Activated T-cell treated with anti-CD3 and anti-CD28 coated beads, Interleukin-2, amount 50 U/mL, for 48 hours (primary cell): Measurements from ENCODE around the gene KCNRG.
"Not testable (repeated sequence)": the region's sequence is repeated elsewhere in the genome, so short reads cannot be mapped to it uniquely, and the experiment has no call there.

ENCODE experiments used
- DNase-seq, 2 experiments: peaks; one replicate each; pipeline ENCODE4 v3.0.0-alpha.2; 2020

KCNRG gene

GRCh38 chr13:50012396-50013169 lies 2.7 kb upstream of the KCNRG start:
- DNase-seq, result no peak

DNA sequence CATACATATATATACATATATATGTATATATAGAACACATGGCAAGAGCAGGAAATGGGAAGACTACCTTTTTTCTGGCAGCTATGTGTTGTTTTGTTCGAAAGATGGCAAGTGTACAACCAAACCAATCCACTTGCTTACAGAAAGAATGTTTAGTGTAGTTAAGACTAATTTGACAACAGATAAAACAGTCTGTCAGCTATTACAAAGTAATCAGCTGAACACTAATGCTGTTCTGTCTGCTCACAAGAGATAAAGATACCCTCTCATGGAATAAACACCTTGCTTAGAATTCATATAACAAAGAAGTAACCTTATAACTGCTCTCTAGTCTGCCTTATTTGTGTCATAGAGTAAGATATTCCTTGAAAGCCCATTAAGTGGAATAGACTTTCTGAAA lies 858 bp upstream of the KCNRG start:
- DNase-seq, result no peak

DNA sequence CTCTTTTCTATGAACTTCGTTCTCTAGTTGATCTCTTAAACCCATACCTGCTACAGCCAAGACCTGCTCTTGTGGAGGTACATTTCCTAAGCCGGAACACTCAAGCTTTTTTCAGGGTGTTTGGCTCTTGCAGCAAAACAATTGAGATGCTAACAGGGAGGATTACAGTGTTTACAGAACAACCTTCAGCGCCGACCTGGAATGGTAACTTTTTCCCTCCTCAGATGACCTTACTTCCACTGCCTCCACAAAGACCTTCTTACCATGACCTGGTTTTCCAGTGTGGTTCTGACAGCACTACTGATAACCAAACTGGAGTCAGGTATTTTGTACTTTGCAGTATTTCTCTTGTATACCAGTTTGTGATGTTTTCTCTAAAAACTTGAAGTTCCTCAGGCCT lies 506 bp downstream of the KCNRG start:
- DNase-seq, result no peak

GRCh38 chr13:50016444-50016843 lies 1.2 kb downstream of the KCNRG start:
- DNase-seq, result no peak

DNA sequence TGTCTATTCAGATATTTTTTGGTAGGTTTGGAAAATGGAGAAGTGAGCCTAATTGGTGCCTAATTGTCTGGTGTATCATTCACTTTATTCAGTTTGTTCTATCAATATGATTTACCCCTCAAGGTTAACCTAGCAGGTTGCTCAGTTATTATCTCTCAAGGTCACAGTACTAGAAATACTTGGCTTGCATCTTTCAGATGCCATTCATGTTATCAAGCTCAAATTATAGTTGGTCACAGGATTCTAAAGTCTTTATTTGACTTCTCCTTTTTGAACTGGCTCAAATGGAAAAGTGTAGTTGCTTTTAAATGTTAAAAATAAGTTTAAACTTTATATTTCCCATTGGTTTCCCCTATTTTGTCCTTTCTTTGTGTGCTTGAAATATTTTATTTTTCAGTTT lies 2.6 kb downstream of the KCNRG start:
- DNase-seq, result no peak

- DNase-seq, result no peak
Measured at GRCh38 chr13:50025436-50025835, 10.2 kb downstream of the KCNRG start.

DNA sequence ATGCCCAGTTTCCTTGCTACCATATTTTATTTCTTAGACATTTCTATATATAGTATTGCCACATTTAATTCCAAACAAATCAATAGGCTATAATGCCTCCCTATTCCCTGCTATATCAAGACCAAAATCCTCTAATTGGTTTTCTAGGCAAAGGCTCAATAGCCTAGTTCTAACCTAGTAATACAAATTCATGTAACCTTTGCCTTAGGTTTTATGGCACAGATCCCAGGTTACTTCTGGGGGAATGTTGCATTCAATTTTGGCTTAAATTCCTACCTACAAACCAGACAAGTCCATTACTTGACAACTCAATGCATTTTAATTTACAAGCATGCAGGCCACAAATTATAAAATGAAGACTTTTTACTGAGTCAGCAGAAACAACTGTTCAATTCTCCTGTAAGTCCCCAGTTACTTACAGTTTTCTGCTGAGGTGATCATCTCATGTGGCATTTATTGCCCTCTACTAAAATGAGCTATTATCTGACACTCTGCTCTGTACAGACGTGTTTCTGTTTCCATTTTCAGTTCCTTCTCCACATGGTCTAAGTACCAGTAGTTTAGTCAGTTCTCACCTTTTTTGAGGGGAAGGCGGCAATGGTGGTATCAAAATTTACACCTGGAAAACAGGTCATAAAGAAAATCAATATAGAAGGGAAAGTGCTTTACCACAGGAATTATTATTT lies 11.7 kb downstream of the KCNRG start:
- no peak for DNase-seq

DNA sequence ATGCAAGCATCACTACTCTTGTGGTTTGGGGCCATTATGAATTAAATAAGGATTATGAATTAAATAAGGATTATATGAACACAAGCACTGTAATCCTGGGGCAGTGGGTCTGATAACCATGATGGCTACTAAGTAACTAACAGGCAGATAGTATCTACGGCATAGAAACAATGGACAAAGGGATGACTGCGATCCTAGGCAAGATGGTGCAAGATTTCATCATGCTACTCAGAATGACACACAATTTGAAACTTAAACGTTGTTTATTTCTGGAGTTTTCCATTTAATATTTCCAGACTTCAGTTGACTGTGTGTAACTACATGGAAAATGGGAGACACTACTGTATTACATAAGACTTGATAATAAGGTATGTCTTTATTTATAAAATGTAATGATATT lies 15.1 kb downstream of the KCNRG start:
- no peak for DNase-seq

DNA sequence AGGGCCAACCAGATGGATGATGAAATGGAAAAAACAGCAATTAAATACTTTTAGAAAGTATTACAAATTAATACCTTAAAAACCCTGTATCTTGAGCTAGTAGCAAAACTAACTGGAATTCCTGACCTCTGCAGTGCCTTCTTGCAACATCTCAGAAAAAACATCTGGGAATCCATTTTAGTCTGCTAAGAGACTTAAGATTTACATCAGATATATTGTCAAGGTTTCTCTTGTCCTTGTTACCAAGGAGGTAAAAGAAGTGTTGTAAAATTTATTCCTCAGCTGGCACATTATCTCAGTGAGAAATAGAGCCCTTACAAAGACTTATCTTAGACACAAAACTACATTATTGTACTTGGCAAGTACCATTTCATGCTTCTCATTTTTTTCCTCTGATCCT lies 18.5 kb downstream of the KCNRG start:
- no peak for DNase-seq

GRCh38 chr13:50037788-50038187 lies 22.5 kb downstream of the KCNRG start:
- no peak for DNase-seq

DNA sequence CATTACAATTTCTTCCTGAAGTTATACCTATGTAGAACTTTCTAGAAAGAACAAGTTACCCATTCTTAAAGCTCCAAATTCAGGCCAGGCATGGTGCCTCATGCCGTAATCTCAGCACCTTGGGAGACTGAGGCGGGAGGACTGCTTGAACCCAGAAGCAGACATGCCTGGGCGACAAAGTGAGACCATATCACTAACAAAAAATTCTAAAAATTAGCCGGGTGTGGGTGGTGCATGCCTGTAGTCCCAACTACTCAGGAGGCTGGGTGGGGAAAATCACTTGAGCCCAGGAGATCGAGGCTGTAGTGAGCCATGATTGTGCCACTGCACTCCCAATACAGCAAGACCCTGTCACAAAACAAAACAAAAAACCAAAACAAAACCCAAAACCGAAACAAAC lies 23.0 kb downstream of the KCNRG start:
- no peak for DNase-seq

- no peak for DNase-seq
Measured at GRCh38 chr13:50052478-50052877, 37.2 kb downstream of the KCNRG start.

DNA sequence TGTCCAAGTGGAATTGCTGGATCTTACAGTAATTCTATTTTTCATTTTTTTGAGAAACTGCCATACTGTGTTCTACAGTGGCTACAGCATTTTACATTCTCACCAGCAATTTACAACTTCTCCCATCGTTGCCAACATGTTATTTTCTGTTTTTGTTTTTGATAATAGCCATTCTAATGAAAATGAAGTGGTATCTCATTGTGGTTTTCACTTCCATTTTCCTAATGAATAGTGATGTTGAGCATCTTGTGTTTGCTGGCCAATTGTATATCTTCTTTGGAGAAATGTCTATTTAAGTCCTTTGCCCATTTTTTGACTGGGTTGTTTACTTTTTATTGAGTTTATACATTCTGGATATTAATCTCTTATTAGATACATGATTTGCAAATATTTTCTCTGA lies 38.6 kb downstream of the KCNRG start:
- DNase-seq, result no peak

DNA sequence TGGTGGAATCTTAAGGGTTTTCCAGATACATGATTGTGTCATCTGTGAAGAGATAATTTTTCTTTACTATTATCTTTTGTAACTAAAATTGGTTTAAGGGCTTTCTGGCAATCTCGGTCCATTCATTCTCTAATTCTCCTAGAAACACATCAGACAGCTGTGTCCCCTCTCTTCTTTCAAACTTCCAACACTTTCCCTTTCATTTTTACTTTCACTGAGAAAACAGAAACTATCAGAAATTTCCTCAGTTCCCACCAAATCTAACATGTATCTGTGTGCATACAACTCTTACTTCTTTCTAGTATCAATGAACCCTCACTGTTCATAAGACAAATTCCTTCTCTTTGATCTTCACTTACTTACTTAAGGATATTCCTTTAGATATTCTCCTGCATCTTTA lies 40.2 kb downstream of the KCNRG start:
- no peak for DNase-seq

DNA sequence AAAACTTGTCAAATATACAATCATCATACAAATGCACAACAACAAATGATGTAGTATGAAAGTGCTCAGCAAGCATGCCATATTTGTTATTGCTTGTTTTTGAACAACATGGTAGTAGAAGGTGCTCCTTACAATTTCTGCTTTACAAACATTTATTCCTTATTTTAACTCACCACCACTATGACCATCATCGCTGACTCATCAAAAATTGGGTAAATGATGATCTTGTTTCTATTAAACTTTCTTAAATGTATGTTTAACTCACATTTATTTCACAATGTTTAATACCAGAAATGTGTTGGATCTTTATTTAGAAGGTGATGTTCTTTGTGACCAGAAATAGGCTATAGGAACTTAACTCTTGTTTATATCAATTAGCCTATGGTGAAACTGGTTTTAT lies 45.5 kb downstream of the KCNRG start:
- no peak for DNase-seq

GRCh38 chr13:50062336-50062735 lies 47.1 kb downstream of the KCNRG start:
- not testable (repeated sequence) for DNase-seq

DNA sequence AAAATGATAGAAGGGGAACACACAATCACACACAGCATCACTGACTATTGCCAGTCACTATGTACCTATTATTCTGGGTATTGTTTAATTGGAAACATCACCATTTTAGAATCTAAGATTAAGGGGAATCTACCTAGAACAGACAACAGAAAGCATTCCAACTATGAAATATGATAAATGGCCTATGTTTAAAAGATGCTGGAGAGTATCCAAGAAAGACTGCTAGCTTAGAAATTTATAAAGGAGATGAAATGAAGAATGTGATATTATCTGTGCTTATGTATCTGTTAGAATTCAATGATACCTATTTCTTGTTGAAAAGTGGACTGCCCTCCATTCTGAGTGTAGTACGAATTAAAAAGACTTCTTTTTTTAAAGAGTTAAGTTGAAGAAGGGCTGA lies 50.5 kb downstream of the KCNRG start:
- no peak for DNase-seq

GRCh38 chr13:50068508-50068907 lies 53.3 kb downstream of the KCNRG start:
- no peak for DNase-seq

DNA sequence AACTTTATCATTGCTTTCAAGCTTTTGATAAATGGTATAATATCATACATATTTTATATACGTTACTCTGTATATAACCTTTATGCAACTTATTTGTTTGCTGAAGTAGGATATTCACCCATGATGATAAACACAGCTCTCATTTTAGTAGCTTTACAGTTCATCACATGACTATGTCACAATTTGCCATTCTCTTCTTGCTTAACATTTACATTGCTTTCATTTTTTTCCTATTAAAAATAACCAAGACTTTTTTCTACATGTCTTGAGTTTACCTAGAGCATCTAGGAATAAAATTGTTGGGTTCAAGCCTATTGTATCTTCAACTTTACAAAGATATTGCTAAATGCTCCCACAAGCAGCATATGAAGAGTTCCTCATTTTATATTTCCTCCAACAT lies 54.0 kb downstream of the KCNRG start:
- DNase-seq, result no peak

DNA sequence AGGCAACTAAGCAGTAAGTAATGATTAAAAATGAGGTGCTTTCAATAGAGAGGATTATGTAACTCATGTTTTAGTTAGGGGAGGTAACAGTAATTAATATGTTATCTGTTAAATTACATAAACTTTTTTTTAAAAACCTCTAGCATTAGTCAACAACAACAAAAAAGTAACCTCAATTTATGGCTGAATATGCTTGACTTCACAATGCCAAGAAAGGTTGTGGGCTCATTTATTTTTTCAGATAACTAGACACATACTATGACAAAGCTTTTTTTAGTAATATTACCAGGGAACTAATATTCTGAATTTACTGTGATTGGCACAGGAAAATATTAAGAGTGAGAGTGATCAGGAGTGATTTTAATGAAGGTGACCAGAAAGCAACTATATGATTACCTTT lies 54.9 kb downstream of the KCNRG start:
- no peak for DNase-seq
